ENCODE measurements around the gene DCUN1D3. TPM values are rescaled to one million over a fixed set of nuclear protein-coding genes. Genes with fewer than 3 reads are reported as not detected.

DCUN1D3 gene
- total RNA-seq, 2 donors from 2014 or later: 10.0 to 13.4 TPM

Other genes starting within 250 kb of the DCUN1D3 start
- gene ACSM1, start 202.7 kb downstream of the DCUN1D3 start, total RNA-seq: 1 to 10 TPM in 1 of 2 donors, under 1 TPM in 1; 0.71 to 1.5 TPM
- gene THUMPD1, start 158.5 kb downstream of the DCUN1D3 start, total RNA-seq: 10 to 100 TPM; 24.3 to 26.0 TPM
- gene ACSM3, start 136.3 kb downstream of the DCUN1D3 start, total RNA-seq: 10 to 100 TPM; 15.8 to 27.0 TPM
- 1 to 10 TPM; 4.9 to 8.0 TPM for gene ERI2, start 93.9 kb downstream of the DCUN1D3 start, total RNA-seq
- gene REXO5, start 93.8 kb downstream of the DCUN1D3 start, total RNA-seq: 1 to 10 TPM in 1 of 2 donors, under 1 TPM in 1; 0.98 to 5.2 TPM
- 10 to 100 TPM; 54.2 to 58.7 TPM for gene LYRM1, start 413 bp upstream of the DCUN1D3 start, total RNA-seq

Data from right atrium auricular region (tissue), 2 donors.